SK-N-SH (cell line): ENCODE data around the gene RBM44.

Source experiments
- ELF1 ChIP-seq: IDR thresholded peaks from 2 replicates; pipeline ENCODE4 v1.4.0; 2012
- POLR2AphosphoS5 ChIP-seq: IDR thresholded peaks from 2 replicates; pipeline ENCODE4 v1.6.1; 2012; ENCODE audit warnings: low read depth, low read length
- TF ChIP-seq, protein P1 (sequence below): IDR thresholded peaks from 2 replicates; pipeline ENCODE4 v1.6.1; 2012; ENCODE audit warnings: mild to moderate bottlenecking, low read depth, low read length, moderate library complexity

- TF ChIP-seq POLR2AphosphoS5 (no peak), ELF1 (no peak)
- TF ChIP-seq, protein P1, sequence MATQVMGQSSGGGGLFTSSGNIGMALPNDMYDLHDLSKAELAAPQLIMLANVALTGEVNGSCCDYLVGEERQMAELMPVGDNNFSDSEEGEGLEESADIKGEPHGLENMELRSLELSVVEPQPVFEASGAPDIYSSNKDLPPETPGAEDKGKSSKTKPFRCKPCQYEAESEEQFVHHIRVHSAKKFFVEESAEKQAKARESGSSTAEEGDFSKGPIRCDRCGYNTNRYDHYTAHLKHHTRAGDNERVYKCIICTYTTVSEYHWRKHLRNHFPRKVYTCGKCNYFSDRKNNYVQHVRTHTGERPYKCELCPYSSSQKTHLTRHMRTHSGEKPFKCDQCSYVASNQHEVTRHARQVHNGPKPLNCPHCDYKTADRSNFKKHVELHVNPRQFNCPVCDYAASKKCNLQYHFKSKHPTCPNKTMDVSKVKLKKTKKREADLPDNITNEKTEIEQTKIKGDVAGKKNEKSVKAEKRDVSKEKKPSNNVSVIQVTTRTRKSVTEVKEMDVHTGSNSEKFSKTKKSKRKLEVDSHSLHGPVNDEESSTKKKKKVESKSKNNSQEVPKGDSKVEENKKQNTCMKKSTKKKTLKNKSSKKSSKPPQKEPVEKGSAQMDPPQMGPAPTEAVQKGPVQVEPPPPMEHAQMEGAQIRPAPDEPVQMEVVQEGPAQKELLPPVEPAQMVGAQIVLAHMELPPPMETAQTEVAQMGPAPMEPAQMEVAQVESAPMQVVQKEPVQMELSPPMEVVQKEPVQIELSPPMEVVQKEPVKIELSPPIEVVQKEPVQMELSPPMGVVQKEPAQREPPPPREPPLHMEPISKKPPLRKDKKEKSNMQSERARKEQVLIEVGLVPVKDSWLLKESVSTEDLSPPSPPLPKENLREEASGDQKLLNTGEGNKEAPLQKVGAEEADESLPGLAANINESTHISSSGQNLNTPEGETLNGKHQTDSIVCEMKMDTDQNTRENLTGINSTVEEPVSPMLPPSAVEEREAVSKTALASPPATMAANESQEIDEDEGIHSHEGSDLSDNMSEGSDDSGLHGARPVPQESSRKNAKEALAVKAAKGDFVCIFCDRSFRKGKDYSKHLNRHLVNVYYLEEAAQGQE: no peak
Measured at GRCh38 chr2:237823544-237823943, 25.0 kb downstream of the RBM44 start.
